ENCODE data around the gene PKD2.
"Not testable (repeated sequence)": the region's sequence is repeated elsewhere in the genome, so short reads cannot be mapped to it uniquely, and the experiment has no call there.

PKD2 gene

DNA sequence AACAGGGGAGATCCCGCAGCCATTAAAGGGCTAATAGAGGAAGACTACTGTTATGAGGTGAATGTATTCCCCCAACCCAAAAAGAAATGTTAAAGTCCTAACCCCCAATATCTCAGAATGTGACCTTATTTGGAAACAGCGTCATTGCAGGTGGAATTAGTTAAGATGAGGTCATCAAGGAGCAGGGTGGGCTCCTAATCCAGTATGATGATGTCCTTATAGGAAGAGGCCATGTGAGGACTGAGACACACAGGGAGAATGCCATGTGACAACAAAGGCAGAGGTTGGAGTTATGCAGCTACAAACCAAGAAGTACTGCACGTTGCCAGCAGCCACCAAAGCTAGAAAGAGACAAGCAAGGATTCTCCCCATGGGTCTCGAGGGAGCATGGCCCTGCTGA, 17.7 kb upstream of the PKD2 start:
- DNase-seq, result no peak

- DNase-seq, result no peak
Observed at GRCh38 chr4:87995435-87995834, 12.0 kb upstream of the PKD2 start.

DNA sequence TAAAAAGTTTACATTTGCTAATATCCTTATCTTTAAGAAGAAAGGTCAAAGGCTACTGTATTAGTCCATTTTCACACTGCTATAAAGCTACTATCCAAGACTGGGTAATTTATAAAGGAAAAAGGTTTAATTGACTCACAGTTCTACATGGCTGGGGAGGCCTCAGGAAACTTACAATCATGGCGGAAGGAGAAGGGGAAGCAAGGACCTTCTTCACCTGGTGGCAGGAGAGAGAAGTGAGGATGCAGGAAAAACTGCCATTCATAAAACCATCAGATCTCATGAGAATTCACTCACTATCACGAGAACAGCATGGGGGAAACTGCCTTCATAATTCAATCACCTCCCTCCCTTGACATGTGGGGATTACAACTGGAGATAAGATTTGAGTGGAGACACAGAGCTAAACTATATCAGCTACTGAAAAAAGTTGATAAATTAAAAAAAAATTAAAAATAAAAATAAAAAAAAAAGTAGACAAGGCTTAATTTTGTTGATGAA, 8.2 kb upstream of the PKD2 start:
- not testable (repeated sequence) for DNase-seq

GRCh38 chr4:88001871-88002270, 5.6 kb upstream of the PKD2 start:
- no peak for DNase-seq

DNA sequence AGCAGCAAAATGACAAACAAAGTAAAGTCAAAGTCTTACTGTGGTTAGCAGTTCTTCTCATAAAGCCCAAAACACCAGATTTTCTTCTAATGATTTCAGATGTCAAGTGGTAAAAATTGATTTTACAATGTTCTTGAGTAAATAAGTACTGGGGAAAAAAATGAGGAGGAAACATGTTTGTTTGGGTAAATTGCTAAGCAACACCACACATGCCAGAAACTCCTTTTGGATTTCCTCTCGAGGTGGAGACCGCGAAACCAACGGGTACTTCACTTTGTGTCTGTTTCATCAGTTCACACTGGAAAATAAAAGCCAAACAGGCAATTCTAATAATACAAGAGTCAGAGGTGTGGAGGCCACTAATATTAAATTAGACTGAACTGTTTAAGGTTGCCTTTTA, 4.6 kb upstream of the PKD2 start:
- DNase-seq, result no peak

- no peak for DNase-seq
Observed at GRCh38 chr4:88003261-88003660, 4.2 kb upstream of the PKD2 start.

- DNase-seq, result no peak
Observed at GRCh38 chr4:88005076-88005475, 2.4 kb upstream of the PKD2 start.

- no peak for DNase-seq
Observed at GRCh38 chr4:88005946-88006345, 1.5 kb upstream of the PKD2 start.

DNA sequence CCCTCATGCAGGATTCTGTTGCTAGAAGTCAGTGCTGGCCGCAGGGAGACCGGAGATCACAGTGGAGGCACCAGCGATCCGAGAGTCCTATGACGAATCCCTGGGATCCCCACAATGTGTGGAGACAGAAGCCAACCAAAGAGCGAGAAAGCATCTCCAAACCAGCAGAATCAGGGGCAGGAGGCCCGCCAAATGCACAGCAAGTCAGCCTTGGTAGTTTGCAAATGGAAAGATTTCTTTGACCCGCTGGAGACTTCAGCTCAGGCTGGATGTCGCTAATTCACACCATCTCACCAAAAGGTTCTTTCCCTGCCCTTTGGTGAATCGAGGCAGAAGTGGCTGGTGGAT, 505 bp upstream of the PKD2 start:
- no peak for DNase-seq

GRCh38 chr4:88008122-88008742, 797 bp downstream of the PKD2 start:
- DNase-seq, result peak; percentile 22

DNA sequence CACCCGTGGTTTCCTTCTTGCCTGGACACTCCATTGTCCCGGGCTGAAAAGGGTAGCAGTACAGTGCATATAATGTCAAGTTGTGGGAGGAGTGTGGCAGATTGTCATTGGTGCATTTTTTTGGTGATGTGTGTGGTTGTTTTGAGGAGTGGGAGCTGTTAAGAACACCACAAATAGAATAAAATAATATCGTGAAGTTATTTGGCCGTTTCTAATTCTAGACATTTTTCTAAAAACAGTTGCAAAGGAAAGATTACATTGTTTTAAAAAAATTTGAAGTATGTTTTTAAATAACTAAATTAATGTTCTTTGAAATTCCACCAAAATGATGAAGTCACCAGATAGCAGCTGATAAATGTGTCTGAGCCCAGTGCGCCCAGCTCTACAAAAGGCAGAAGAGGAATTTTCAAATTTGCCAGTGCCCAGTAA, 1.3 kb downstream of the PKD2 start:
- DNase-seq, result no peak

- DNase-seq, result no peak
Observed at GRCh38 chr4:88009871-88010270, 2.4 kb downstream of the PKD2 start.

DNA sequence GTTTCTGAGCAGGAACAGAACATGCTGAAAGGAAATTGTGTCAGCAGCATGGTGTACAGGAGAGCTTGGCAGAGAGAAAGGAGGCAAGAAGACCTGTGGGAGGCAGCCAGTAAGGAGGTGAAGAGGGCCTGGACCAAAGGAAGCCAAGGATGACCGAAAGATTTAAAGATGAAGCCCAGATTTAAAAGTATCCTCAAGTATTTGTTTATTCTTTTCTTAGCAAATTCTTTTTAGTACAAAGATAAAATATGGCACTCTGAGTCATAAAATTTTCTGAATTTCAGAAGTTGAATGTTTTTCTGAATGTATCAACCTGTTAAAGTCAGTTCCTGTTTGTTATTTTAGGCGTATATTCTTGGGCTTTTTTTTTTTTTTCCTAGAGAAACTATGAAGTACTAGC, 3.5 kb downstream of the PKD2 start:
- DNase-seq, result no peak

DNA sequence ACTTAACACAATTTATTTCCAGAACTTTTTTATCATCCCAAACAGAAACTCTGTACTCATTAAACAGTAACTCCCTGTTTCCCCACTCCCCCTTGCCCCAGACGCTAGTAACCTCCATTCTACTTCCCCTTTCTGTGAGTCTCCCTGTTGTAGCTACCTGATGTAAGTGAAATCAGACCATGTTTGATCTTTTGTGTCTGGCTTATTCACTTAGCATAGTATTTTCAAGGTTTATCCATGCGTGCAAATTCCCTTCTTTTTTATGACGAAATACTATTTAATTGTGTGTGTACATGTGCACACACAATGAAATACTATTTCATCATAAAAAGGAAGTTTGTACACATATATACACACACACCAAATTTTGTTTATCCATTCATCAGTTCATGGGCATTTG, 5.2 kb downstream of the PKD2 start:
- DNase-seq, result no peak

DNA sequence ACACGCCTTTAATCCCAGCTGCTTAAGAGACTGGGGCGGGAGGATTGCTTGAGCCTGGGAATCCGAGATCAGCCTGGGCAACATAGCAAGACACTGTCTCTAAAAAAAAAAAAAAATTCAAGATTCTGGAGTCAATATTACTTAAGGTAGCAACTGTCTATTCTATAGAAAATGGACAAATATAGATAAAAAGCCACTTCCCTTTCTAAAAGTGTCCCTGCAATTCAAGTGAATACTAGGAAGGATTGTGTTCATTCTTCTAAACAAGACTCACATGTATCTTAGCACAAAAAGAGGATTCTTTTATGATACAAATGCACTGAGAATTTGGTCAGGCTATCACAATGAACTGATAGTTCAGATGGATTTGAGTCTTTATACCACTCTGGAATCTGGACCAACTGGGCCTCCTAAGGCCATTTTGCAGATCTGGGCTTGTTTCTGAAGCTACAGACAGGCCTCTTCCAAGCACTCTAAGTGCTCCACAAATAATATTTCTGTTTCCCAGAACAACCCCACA, 7.0 kb downstream of the PKD2 start:
- DNase-seq, result no peak

DNA sequence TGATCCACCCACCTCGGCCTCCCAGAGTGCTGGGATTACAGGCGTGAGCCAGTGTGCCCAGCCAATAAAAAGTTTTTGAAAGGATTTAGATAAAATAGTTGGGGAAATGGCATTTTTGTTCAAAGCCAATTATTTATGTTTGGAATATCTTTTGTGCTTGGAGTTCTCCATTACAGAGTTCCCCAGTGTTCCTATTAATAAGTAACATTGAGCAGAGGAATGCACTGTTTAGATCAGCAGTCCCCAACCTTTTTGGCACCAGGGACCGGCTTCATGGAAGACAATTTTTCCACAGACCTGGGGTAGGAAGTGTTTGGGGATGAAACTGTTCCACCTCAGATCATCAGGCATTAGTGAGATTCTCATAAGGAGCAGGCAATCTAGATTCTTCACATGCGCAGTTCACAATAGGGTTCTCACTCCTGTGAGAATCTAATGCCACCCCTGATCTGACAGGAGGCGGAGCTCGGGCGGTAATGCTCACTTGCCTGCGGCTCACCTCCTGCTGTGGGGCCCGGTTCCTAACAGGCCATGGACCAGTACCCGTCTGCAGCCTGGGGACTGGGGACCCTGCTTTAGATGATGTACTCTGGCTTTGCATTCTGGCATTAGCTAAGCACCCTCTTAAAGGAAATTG, 8.3 kb downstream of the PKD2 start:
- DNase-seq, result no peak

DNA sequence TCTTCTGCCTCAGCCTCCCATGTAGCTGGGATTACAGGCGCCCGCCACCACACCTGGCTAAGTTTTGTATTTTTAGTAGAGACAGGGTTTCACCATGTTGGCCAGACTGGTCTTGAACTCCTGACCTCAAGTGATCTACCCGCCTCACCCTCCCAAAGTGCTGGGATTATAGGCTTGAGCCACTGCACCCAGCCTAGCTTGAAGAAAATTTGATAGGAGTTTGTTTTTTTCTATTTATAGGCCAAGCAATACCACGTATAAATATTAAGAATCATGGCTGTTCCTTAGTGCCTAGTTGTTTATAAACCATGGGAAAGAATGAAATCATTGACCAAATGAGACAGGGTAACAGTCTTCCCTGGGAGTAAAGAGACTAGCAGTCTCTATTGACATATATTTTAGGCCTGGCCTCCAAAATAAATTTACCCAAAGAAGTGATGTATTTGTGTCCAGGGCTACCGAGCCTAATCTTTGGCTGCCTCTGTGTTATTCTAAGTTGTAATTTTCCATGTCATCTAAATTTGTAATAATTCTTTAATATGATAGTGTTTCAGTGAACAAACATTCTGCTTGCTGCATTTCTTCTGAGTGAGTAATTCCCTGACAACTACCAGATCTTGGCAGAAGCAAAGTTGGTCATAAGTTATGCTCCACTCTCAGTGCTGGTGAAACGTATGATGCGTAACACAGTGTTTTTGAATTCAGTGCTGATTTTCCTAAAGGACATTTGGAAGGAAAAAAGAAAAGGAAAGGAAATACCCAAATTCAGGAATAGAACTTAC, 10.3 kb downstream of the PKD2 start:
- DNase-seq, result no peak

- no peak for DNase-seq
Observed at GRCh38 chr4:88018466-88018865, 11.0 kb downstream of the PKD2 start.

- DNase-seq, result no peak
Observed at GRCh38 chr4:88021824-88022223, 14.4 kb downstream of the PKD2 start.

- DNase-seq, result no peak
Observed at GRCh38 chr4:88022289-88022688, 14.9 kb downstream of the PKD2 start.

DNA sequence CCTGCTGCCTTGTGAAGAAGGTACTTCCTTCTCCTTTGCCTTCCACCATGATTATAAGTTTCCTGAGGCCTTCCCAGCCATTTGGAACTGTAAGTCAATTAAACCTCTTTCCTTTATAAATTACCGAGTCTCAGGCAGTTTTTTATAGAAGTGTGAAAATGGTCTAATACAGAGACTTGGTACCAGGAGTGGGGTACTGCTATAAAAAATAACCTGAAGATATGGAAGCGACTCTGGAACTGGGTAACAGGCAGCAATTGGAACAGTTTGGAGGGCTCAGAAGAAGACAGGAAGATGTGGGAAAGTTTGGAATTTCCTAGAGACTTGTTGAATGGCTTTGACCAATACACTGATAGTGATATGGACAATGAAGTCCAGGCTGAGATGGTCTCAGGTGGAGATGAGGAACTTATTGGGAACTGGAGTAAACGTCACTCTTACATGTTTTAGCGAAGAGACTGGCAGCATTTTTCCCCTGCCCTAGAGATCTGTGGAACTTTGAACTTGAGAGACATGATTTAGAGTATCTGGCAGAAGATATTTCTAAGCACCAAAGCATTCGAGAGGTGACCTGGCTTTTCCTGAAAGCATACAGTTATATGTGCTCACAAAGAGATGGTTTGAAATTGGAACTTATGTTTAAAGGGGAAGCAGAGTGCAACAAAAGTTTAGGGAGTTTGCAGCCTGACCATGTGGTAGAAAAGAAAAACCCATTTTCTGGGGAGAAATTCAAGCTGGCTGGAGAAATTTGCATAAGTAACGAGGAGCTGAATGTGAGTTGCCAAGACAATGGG, 18.6 kb downstream of the PKD2 start:
- DNase-seq, result not testable (repeated sequence)

GRCh38 chr4:88027611-88028608, 20.5 kb downstream of the PKD2 start:
- no peak for DNase-seq

Data from NCI-H345 (cell line).